Aorta (tissue), 5 donors: ENCODE measurements around the gene SEL1L3. TPM values are rescaled to one million over a fixed set of nuclear protein-coding genes. Genes with fewer than 3 reads are reported as not detected.

Experiments
- ATAC-seq: fragments of 200-7000 bp; cut with Tn5 transposase; one replicate; pipeline ENCODE4 v1.9.1; 2022; ENCODE audit warnings: moderate library complexity; ENCODE audit not compliant: low FRiP score
- DNase-seq, 2 donors: peaks; one replicate each; pipeline ENCODE4 v3.0.0-alpha.2; 2020
- H3K27ac ChIP-seq, 2 donors: one replicate each; pipeline ENCODE4 v1.5.1; 2013; ENCODE audit warnings: low read length in 2 of 2, mild to moderate bottlenecking in 2 of 2, moderate library complexity in 2 of 2, control low read depth in 1 of 2, inconsistent platforms in 1 of 2, low read depth in 1 of 2
- H3K27me3 ChIP-seq, 2 donors: one replicate each; pipeline ENCODE4 v1.6.1; 2013; ENCODE audit warnings: control low read depth in 1 of 2, low read length in 1 of 2, mild to moderate bottlenecking in 1 of 2, moderate library complexity in 1 of 2; ENCODE audit not compliant: insufficient read depth in 2 of 2, control insufficient read depth in 1 of 2
- H3K36me3 ChIP-seq, 2 donors: one replicate each; pipeline ENCODE4 v1.6.1; 2013; ENCODE audit warnings: control low read depth in 1 of 2, low read length in 1 of 2, mild to moderate bottlenecking in 1 of 2; ENCODE audit not compliant: insufficient read depth in 2 of 2, control insufficient read depth in 1 of 2
- H3K4me1 ChIP-seq, 2 donors: one replicate each; pipeline ENCODE4 v1.6.1; 2013; ENCODE audit warnings: low read length in 2 of 2, control low read depth in 1 of 2, mild to moderate bottlenecking in 1 of 2, moderate library complexity in 1 of 2; ENCODE audit not compliant: insufficient read depth in 2 of 2, control insufficient read depth in 1 of 2
- H3K4me3 ChIP-seq, 2 donors: one replicate each; pipeline ENCODE4 v1.5.1; 2013; ENCODE audit warnings: low read length in 2 of 2, control low read depth in 1 of 2, mild to moderate bottlenecking in 1 of 2
- H3K9me3 ChIP-seq: one replicate; pipeline ENCODE4 v1.6.1; 2013; ENCODE audit warnings: mild to moderate bottlenecking, low read length; ENCODE audit not compliant: control insufficient read depth
- WGBS, 2 donors: extraction: QIAGEN DNeasy Blood & Tissue Kit; methylation state at CpG; one replicate each; pipeline ENCODE4 v1.1.7; 2013; 5-methylcytosine and 5-hydroxymethylcytosine counted together
- intact Hi-C, 2 donors: fragments of 100-400 bp; cut with DNase I; formaldehyde crosslinking; loops; one replicate each; pipeline versions ENCODE4 v1.14.2 to v1.15.0; 2022
- polyA plus RNA-seq, 2 donors: library from polyadenylated mRNA; stranded (reverse); fragments of 200-250 nt; gene quantifications; one replicate each; pipeline ENCODE4 v1.2.3, GENCODE V29; 2013
- total RNA-seq, 2 donors: library from RNA; stranded (reverse); fragmentation: NEBNext Ultra II Directional; extraction: Animal tissue kit (Norgen Biotek cat#: 25700); gene quantifications; one replicate each; pipeline ENCODE4 v1.2.1, GENCODE V29; 2021
- donor health status: healthy with polysubstance abuse.
- donor health status: Bipolar disorder and iron deficiency.
- donor health status: DM: no; HTN: no; CAD: no.
- donor health status: DM: no; HTN: no; CAD: no.
- donor health status: DM: yes; HTN: yes; CAD: no.

Gene SEL1L3
- total and polyA plus RNA-seq, 4 donors = 1.9 to 25.3 (median 10.9) TPM

DNA sequence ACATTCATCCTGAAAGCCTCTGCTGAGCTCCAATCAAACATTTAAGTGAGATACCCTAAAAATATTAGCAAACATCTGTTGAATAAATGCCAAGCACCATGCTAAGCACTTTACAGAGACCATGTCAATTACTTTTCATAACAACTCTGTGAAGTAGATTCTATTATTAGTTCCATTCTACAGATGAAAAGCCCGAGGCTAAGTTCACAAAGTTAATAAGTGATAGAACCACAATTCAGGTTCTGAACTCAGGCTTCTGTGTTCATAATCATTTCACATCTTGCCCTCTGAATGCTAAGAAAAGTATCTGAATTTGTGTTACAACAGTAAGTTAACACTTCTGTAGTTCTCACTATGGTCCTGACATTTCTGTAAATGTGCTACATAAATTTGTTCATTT lies 27.4 kb downstream of the SEL1L3 start:
- Histone ChIP-seq H3K36me3 (no peaks in the 10 kb centered on the region), H3K27ac (no peak overlapping the region), H3K4me1 (no peaks in the 10 kb centered on the region), H3K9me3 (no peaks in the 10 kb centered on the region), H3K27me3 (no peaks in the 10 kb centered on the region), H3K4me3 (no peak overlapping the region)
- 78 to 81% methylated on average over 1 of the region's 1 CpG for WGBS, 2 donors
- intact Hi-C loops = no loop called here
- DNase-seq (no peak), ATAC-seq (no peak)

DNA sequence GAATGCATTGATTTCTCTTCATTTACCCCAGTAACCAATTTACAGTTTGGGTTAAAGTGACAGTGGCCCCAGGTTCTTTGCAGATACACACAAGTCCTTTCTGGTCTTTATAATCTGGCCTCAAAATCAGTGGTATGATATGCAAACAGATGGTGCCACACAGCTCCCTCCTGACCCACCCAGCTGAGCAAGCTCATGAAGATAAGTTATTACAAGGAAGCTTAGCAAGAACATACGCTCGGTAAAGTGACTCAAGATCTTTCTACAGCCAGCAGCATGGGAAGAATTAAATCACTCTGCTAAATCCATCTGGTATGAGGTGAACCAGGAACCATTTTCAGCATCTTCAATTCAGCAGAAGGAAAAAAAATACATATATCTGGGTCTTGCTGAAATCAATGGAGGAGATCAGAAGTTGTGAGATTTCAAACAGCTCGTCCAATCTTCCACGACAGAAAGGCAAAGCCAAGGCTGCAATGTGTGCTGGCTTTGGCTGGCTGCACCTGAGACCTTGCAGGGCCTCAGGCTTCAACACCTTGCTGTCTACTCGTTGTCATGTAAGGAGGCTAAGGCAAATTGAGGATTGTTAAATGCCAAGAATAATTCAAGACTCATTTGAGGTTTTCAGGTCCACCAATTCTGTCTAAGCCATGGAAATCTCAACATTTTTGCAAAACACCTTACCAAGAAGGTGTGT lies 28.2 kb downstream of the SEL1L3 start:
- no peaks in the 10 kb centered on the region for H3K4me1 ChIP-seq
- WGBS, 2 donors = 85 to 86% methylated on average over 5 of the region's 5 CpGs
- intact Hi-C loops = no loop called here

GRCh38 chr4:25830548-25830947 lies 32.2 kb downstream of the SEL1L3 start:
- WGBS, 2 donors = 95% methylated on average over 5 of the region's 5 CpGs
- H3K4me1 ChIP-seq = no peaks in the 10 kb centered on the region
- no peak overlapping the region for H3K4me3 ChIP-seq
- intact Hi-C loops = no loop called here
- H3K9me3 ChIP-seq = no peaks in the 10 kb centered on the region
- DNase-seq (no peak), ATAC-seq (no peak)
- no peak overlapping the region for H3K27ac ChIP-seq
- no peaks in the 10 kb centered on the region for H3K36me3 ChIP-seq
- H3K27me3 ChIP-seq = no peaks in the 10 kb centered on the region

More for the DNA sequence above, 28.2 kb downstream of the SEL1L3 start:
- H3K4me3 ChIP-seq = no peak overlapping the region
- no peak overlapping the region for H3K27ac ChIP-seq
- H3K27me3 ChIP-seq = no peaks in the 10 kb centered on the region
- no peaks in the 10 kb centered on the region for H3K36me3 ChIP-seq
- H3K9me3 ChIP-seq = no peaks in the 10 kb centered on the region
- no peak for DNase-seq
- ATAC-seq = no peak

- H3K9me3 ChIP-seq = no peaks in the 10 kb centered on the region
- intact Hi-C loops = no loop called here
- H3K4me3 ChIP-seq = no peak overlapping the region
- H3K27me3 ChIP-seq = no peaks in the 10 kb centered on the region
- WGBS, 2 donors = 95 to 96% methylated on average over 4 of the region's 4 CpGs
- no peaks in the 10 kb centered on the region for H3K4me1 ChIP-seq
- no peak for DNase-seq
- no peaks in the 10 kb centered on the region for H3K36me3 ChIP-seq
- no peak for ATAC-seq
- H3K27ac ChIP-seq = no peak overlapping the region
Measured at GRCh38 chr4:25827897-25828296, 34.9 kb downstream of the SEL1L3 start.

- 0 to 10% methylated on average over 4 of the region's 4 CpGs for WGBS, 2 donors
- no peaks in the 10 kb centered on the region for H3K36me3 ChIP-seq
- no peaks in the 10 kb centered on the region for H3K27me3 ChIP-seq
- intact Hi-C loops = no loop called here
- no peak overlapping the region for H3K27ac ChIP-seq
- no peaks in the 10 kb centered on the region for H3K4me1 ChIP-seq
- ATAC-seq (peak; percentile 34), DNase-seq (no peak)
- H3K4me3 ChIP-seq = no peak overlapping the region
- no peaks in the 10 kb centered on the region for H3K9me3 ChIP-seq
Measured at GRCh38 chr4:25827373-25827772, 35.4 kb downstream of the SEL1L3 start.

GRCh38 chr4:25826074-25826752 lies 36.6 kb downstream of the SEL1L3 start:
- no peak for ATAC-seq
- H3K27me3 ChIP-seq = no peaks in the 10 kb centered on the region
- no peak for DNase-seq
- H3K36me3 ChIP-seq = no peaks in the 10 kb centered on the region
- H3K27ac ChIP-seq = no peak overlapping the region
- no peaks in the 10 kb centered on the region for H3K4me1 ChIP-seq
- no peaks in the 10 kb centered on the region for H3K9me3 ChIP-seq
- no peak overlapping the region for H3K4me3 ChIP-seq
- 97% methylated on average over 10 of the region's 10 CpGs for WGBS, 2 donors
- intact Hi-C loops = no loop called here

DNA sequence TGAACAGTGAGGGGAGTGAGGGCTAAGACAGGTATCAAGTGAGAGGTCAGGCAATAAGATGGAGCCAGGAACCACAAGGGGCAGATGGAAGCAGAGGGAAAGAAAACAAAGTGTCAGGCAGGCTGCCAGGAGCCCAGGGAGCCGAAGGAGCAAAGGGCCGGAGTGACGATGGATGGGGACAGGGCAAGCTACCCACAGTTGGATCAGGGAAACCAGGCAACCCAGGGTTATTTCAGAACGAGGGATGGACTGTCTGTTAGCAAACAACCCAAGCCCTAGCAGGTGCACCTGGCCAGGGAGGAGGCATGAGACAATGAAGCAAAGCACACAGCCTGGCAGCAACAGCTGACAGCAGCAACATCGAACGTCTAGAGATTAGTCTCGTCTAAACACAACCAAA lies 39.2 kb downstream of the SEL1L3 start:
- Histone ChIP-seq H3K27me3 (no peaks in the 10 kb centered on the region), H3K27ac (no peak overlapping the region), H3K9me3 (no peaks in the 10 kb centered on the region), H3K4me1 (no peaks in the 10 kb centered on the region), H3K36me3 (no peaks in the 10 kb centered on the region), H3K4me3 (no peak overlapping the region)
- DNase-seq = no peak
- intact Hi-C loops = no loop called here
- no peak for ATAC-seq
- WGBS, 2 donors = 46 to 52% methylated on average over 7 of the region's 7 CpGs

- Histone ChIP-seq H3K4me3 (no peak overlapping the region), H3K9me3 (no peaks in the 10 kb centered on the region), H3K27ac (no peak overlapping the region), H3K4me1 (no peaks in the 10 kb centered on the region), H3K36me3 (no peaks in the 10 kb centered on the region), H3K27me3 (no peaks in the 10 kb centered on the region)
- intact Hi-C loops = no loop called here
- ATAC-seq (no peak), DNase-seq (no peak)
- WGBS, 2 donors = 89 to 93% methylated on average over 8 of the region's 8 CpGs
Measured at GRCh38 chr4:25821899-25822298, 40.9 kb downstream of the SEL1L3 start.

DNA sequence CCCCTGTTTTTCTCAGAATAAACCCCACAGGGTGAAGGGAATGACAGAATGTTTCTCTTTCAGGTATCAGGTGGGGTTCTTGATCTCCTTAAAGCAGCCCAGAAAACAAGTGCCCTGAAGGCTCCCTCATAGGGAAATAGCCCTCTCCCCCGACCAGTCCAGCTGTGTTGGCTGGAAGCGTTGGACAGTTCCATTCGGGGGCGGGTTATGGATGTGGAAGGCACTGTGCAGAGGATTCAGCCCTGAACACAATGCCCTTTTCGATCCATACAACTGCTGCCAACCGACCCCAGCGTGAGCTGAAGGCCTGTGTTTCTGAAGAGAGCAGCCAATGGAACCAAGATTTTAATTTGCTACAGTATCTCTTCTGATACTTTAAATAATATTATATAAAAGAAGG lies 41.5 kb downstream of the SEL1L3 start:
- DNase-seq (no peak), ATAC-seq (no peak)
- H3K4me3 ChIP-seq = no peak overlapping the region
- intact Hi-C loops = no loop called here
- H3K4me1 ChIP-seq = no peaks in the 10 kb centered on the region
- no peaks in the 10 kb centered on the region for H3K27me3 ChIP-seq
- no peaks in the 10 kb centered on the region for H3K36me3 ChIP-seq
- no peak overlapping the region for H3K27ac ChIP-seq
- WGBS, 2 donors = 89 to 92% methylated on average over 7 of the region's 7 CpGs
- H3K9me3 ChIP-seq = no peaks in the 10 kb centered on the region
